ENCODE results near the gene KCND2.

DNA sequence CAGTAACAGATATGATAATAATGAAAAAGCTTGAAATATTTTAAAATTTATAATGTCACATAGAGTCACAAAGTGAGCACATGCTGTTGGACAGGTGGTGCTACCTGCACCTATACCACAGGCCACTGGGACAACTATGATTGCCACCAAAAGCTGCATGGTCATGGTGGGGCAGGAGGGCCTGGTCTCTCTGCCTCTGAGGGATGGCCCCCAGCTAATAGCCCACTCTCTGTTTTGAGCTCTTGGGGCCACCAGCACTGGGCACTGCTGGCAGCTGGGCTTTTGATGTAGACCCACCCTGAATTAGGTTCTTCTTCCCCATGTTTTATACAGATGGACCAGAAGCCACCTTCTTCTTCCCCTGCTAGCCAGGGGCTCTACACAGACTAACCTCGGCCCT, 265.4 kb downstream of the KCND2 start:
- TF ChIP-seq CTCF (IDR thresholded peaks at IDR 0.05) (no peak), HOXA7 (CRISPR knock-in tag; IDR thresholded peaks at IDR 0.05) (no peak), HDAC2 (IDR thresholded peaks at IDR 0.05) (no peak), ESRRA (IDR thresholded peaks at IDR 0.05; ENCODE audit: borderline replicate concordance, low read length) (no peak), RFX5 (IDR thresholded peaks at IDR 0.05) (no peak), RCOR1 (IDR thresholded peaks at IDR 0.05; ENCODE audit: low read depth, low read length) (no peak)
